ENCODE measurements around the gene GINS2. TPM values are rescaled to one million over a fixed set of nuclear protein-coding genes. Genes with fewer than 3 reads are reported as not detected.

Gene GINS2
- total RNA-seq, 3 donors from 2014 or later (not counting 1 experiment from before 2014, with no cell fraction given) = 0.73 to 2.6 (median 0.89) TPM

DNA sequence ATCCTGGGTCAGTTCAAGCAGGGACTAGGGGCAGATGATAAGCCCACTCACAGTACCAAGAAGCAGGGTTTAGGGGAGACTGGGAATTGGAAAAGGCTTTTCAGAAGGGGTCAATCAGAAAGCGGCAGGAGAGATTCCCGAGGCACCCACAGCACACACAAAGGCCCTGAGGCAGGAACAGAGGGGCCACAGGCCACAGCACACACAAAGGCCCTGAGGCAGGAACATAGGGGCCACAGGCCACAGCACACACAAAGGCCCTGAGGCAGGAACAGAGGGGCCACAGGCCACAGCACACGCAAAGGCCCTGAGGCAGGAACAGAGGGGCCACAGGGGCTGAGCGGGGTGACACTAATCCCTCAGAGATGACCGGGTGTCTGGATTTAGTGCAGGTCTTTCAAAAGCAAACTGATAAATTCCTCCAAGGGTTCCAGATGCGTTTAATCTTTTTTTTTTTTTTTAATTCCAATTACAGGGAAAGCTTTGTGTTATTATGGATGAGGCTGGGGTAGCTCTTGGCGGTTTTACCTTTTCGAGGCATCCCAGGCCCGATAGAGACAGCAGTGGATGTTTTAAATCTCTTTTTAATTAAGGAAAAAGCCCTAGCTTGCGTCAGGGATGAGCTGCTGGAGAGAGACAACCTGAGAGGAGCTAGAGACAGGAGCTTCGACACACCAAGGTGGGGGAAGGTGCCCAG lies 31.0 kb upstream of the GINS2 start:
- Mint-ChIP-seq H3K36me3 (no peaks in the 10 kb centered on the region), H3K4me3 (no peak overlapping the region), H3K4me1 (no peaks in the 10 kb centered on the region), H3K9me3 (no peaks in the 10 kb centered on the region), H3K27me3 (ENCODE audit: low read depth in 2 of 2) (peaks cover 6% of the 10 kb centered on the region in 2 donors), H3K27ac (no peak overlapping the region)
- TF ChIP-seq, protein P1, sequence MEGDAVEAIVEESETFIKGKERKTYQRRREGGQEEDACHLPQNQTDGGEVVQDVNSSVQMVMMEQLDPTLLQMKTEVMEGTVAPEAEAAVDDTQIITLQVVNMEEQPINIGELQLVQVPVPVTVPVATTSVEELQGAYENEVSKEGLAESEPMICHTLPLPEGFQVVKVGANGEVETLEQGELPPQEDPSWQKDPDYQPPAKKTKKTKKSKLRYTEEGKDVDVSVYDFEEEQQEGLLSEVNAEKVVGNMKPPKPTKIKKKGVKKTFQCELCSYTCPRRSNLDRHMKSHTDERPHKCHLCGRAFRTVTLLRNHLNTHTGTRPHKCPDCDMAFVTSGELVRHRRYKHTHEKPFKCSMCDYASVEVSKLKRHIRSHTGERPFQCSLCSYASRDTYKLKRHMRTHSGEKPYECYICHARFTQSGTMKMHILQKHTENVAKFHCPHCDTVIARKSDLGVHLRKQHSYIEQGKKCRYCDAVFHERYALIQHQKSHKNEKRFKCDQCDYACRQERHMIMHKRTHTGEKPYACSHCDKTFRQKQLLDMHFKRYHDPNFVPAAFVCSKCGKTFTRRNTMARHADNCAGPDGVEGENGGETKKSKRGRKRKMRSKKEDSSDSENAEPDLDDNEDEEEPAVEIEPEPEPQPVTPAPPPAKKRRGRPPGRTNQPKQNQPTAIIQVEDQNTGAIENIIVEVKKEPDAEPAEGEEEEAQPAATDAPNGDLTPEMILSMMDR (IDR thresholded peaks at IDR 0.05) = no peak
- H3K4me1 ChIP-seq (ENCODE audit: control insufficient read depth, insufficient read depth, low read length) = peaks cover 9% of the 10 kb centered on the region
- H3K36me3 ChIP-seq (ENCODE audit: control insufficient read depth, insufficient read depth, low read length) = no peaks in the 10 kb centered on the region
- no peak overlapping the region for H3K27ac ChIP-seq (ENCODE audit: low read length)
- ATAC-seq (no peak), DNase-seq (no peak)
- no peak overlapping the region for H3K4me3 ChIP-seq (ENCODE audit: low read length)
- intact Hi-C loops (cut with micrococcal nuclease) = loop anchor here (5.0 to 10.0 kb wide), 3 partner anchors 65 to 422 kb away; no protein-coding TSS in a partner anchor
- no peaks in the 10 kb centered on the region for H3K9me3 ChIP-seq (ENCODE audit: control insufficient read depth, insufficient read depth, low read length)
- no peaks in the 10 kb centered on the region for H3K27me3 ChIP-seq (ENCODE audit: control insufficient read depth, insufficient read depth, low read length)
- 87% methylated on average over 11 of the region's 11 CpGs for WGBS (ENCODE audit: insufficient coverage)

DNA sequence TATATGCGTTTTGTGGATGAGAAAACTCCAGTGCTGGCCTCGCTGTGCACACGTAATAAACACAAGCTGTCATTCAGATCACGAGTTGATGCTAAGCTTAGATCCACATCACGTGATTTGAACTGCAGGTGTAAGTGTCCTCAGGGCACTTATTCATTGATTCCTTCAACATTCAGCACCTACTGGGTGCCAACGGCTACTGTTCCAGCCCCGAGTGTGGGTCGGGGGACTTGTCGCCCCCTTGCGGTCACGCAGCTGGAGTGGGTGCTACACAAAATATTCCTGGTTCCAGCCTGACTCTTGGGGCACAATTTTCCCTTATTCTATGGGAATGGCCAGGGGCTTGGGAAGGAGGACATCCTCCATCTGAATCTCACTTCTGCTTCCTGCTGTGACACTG lies 29.9 kb upstream of the GINS2 start:
- no peak overlapping the region for H3K4me3 ChIP-seq (ENCODE audit: low read length)
- Mint-ChIP-seq H3K27me3 (ENCODE audit: low read depth in 2 of 2) (peaks cover 6% of the 10 kb centered on the region in 2 donors), H3K4me3 (no peak overlapping the region), H3K36me3 (no peaks in the 10 kb centered on the region), H3K27ac (no peak overlapping the region), H3K4me1 (no peaks in the 10 kb centered on the region), H3K9me3 (no peaks in the 10 kb centered on the region)
- no peaks in the 10 kb centered on the region for H3K27me3 ChIP-seq (ENCODE audit: control insufficient read depth, insufficient read depth, low read length)
- DNase-seq (peak in 1 of 2 donors; percentile 27), ATAC-seq (no peak)
- H3K27ac ChIP-seq (ENCODE audit: low read length) = no peak overlapping the region
- TF ChIP-seq, protein P1 (IDR thresholded peaks at IDR 0.05) = no peak
- WGBS (ENCODE audit: insufficient coverage) = 66% methylated on average over 11 of the region's 11 CpGs
- H3K4me1 ChIP-seq (ENCODE audit: control insufficient read depth, insufficient read depth, low read length) = peaks cover 9% of the 10 kb centered on the region
- intact Hi-C loops (cut with micrococcal nuclease) = loop anchor here (1.0 to 10.0 kb wide), 4 partner anchors 64 to 421 kb away; no protein-coding TSS in a partner anchor
- H3K36me3 ChIP-seq (ENCODE audit: control insufficient read depth, insufficient read depth, low read length) = no peaks in the 10 kb centered on the region
- H3K9me3 ChIP-seq (ENCODE audit: control insufficient read depth, insufficient read depth, low read length) = no peaks in the 10 kb centered on the region

DNA sequence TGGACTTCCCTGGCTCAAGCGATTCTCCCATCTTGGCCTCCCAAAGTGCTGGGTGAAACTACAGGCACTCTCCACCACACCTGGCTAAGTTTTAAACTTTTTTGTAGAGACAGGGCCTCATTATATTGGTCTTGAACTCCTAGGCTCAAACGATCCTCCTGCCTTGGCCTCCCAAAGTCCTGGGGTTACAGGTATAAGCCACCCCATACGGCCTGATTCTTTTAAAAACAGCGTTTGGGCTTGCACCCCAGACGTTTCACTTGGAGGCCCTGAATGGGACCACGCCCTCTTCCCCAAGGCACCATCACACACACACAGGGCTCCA lies 29.4 kb upstream of the GINS2 start:
- H3K9me3 Mint-ChIP-seq = no peaks in the 10 kb centered on the region
- WGBS (ENCODE audit: insufficient coverage) = 47% methylated on average over 6 of the region's 6 CpGs
- H3K4me1 ChIP-seq (ENCODE audit: control insufficient read depth, insufficient read depth, low read length) = peaks cover 9% of the 10 kb centered on the region

More for the DNA sequence above, 29.4 kb upstream of the GINS2 start:
- intact Hi-C loops (cut with micrococcal nuclease) = loop anchor here (1.0 to 10.0 kb wide), 4 partner anchors 63 to 421 kb away; no protein-coding TSS in a partner anchor
- no peaks in the 10 kb centered on the region for H3K36me3 ChIP-seq (ENCODE audit: control insufficient read depth, insufficient read depth, low read length)
- no peaks in the 10 kb centered on the region for H3K9me3 ChIP-seq (ENCODE audit: control insufficient read depth, insufficient read depth, low read length)
- H3K27me3 Mint-ChIP-seq (ENCODE audit: low read depth in 2 of 2) = peaks cover 6% of the 10 kb centered on the region in 2 donors
- DNase-seq (no peak), ATAC-seq (no peak)
- H3K4me3 Mint-ChIP-seq = no peak overlapping the region
- H3K4me1 Mint-ChIP-seq = no peaks in the 10 kb centered on the region
- no peak overlapping the region for H3K27ac Mint-ChIP-seq
- H3K36me3 Mint-ChIP-seq = no peaks in the 10 kb centered on the region
- H3K27me3 ChIP-seq (ENCODE audit: control insufficient read depth, insufficient read depth, low read length) = no peaks in the 10 kb centered on the region
- TF ChIP-seq, protein P1 (IDR thresholded peaks at IDR 0.05) = no peak
- no peak overlapping the region for H3K4me3 ChIP-seq (ENCODE audit: low read length)
- no peak overlapping the region for H3K27ac ChIP-seq (ENCODE audit: low read length)

Measured in natural killer cell (primary cell).